GM21619 (cell line): ENCODE data around the gene MTAP.
A peak's percentile ranks its signal among the peaks of the same experiment; 100 is the strongest.

Experiments used
- ATAC-seq: cut with Tn5 transposase; IDR thresholded peaks from one replicate; pipeline ENCODE4 v1.9.1; 2021; ENCODE audit not compliant: unreplicated experiment

Gene MTAP

DNA sequence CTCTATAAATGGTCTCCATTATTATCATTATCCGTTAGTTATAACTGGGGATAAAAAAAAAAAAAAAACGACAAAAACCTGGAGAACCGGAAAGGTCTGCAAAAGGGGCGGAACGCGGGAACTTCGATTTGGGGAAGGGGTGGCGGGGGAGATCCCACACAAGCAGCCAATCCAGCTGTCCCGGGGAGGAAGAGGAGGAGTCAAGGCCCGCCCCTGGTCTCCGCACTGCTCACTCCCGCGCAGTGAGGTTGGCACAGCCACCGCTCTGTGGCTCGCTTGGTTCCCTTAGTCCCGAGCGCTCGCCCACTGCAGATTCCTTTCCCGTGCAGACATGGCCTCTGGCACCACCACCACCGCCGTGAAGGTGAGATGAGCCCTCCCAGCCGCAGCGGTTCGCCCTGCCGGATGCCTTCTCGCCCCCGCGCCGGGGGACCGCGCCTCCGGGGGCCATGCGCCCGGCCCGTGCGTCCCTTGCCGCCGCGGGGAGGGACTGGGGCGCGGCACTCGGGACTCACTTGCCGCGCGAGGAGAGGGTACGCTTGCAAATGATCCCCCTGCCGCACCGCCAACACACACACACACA, at the start of gene MTAP:
TSS of gene MTAP (plus strand) at position 219 of the 583 bp plus-strand sequence. CDS start at position 332, 113 bp downstream.
- ATAC-seq, result peak; percentile 89

DNA sequence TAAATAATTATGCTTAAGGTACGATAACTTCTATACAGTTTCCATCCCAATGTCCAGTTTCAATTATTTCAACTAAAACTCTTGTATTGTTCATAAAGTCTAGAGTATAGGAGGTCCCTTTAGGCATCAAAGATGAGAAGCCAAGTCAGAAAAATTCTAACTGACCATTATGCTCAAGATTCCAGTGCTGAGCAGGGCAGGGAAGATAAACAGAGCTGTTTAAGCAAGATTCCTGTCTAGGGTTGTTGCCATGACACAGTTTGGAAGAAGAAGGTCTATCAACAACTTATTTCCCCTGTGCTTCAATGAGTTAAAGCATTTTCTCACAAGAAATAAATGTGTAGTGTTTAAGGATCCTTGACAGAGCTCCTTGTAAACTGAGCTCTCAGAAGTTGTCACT, 48.9 kb upstream of the MTAP start:
- ATAC-seq, result no peak

DNA sequence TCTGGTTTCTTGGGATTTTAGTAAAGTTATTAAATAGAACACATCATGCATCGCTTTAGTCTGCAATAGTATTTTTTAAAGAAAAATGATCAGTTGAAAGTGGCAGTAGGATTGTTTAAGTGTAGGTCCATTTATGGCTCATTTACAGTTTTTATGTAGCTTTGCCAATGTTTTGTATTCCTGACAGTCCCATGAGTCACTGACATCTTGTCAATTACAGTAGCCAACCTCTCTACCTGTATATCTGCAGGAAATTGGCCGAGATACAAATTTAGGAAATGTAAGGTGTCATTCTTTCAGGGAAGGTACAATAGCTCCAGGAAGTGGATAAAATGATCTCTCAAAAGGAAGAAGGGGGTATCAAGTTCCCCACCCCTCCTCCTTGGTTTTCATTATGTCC, 47.7 kb upstream of the MTAP start:
- no peak for ATAC-seq

DNA sequence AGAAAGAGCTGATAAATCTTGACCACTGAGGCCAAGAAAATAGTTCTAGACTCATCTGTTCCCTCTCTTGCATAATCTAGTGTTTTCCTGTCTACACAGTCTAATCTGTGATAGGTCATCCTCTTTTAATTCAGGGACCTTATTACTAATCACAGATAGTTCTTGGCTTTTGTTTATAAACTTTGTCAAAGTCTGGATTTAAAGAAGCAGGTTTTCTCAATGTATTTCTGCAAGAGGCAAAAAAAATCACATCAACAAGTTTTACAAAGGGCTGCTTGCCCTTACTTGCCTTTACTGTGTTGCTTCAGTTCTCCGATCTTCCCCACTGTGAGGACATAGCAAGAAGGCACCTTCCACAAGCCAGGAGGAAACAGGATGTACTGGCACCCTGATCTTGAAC, 43.9 kb upstream of the MTAP start:
- no peak for ATAC-seq

DNA sequence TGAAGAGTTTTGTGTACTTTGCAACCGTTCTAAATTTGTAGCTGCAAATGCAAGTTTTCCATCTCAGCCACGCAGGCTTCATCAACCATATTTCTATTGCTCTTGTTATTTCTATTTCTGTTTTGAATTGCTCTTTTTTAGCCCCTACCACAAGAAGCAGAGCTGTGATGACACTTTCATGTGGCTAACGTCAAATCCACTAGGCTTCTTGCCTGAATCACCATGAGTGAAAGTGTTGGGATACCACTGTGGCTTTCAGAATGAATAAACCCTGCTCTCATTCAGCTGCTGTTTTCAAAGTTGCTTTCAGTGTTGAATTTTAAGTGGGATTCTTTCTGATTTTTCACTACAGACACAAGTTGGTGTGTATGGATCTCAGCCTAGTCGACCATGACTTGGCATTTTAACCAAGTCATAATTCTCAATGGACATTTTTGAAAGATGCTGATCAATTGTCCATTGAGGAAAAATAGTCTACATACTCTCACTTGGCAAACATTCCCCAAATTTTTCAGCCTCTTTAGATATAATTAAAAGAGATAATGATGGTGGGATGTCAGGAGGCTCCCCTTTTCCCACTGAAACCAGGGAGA, 41.0 kb upstream of the MTAP start:
- ATAC-seq, result peak; percentile 80

DNA sequence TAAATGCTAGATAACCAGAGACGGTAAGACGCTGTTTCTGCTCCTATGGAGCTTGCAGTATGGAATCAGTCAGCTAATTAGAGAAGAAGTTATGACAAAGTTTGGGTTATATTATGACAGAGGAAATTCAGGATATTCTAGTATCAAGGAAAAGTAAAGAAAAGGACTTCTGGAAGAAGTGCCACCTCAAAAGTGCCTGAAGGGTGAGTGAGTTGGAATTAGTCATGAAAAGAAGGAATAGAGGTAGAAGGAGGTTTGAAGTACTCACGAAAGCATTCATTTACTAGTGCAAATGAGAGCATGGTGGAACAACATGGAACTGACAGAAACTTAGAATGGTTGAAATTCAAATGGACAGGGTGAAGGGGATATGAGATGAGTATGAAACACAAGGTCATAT, 40.4 kb upstream of the MTAP start:
- ATAC-seq, result no peak

DNA sequence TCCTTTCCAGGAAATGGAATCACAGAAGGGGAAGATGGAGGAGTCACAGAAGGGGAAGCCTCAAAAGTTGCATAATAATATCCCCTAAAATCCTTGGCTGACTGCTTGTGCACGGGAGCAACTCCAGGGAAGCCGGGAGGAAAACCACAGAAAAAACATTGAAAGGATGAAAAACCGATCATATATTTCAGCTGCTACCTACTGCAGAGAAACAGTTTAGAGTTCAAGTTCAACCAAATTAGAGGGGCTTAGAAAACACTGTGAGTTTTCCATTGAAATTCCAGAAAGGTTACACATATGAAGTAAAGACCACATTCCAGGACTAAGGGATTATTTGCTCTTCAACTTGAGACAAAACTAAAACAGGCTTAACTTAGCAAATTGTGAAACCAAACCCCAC, 37.6 kb upstream of the MTAP start:
- no peak for ATAC-seq

DNA sequence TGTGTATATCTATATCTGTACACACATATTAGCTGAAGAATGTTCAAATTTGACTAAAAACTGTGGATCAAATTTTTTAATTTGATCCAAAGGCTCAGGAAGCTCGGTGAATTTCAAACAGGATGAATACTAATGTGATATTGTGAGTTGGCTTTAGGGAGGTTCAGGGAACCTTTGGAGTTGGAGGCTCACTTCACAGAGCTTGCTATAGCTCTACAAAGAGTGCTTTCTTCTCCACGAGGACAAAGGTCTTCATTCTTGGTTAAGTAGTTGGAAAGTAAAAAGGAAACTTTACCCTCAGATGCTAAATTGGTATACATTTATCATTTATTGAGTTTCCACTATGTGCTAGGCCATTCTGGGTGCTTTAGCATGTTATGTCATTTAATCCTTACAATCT, 36.3 kb upstream of the MTAP start:
- no peak for ATAC-seq

DNA sequence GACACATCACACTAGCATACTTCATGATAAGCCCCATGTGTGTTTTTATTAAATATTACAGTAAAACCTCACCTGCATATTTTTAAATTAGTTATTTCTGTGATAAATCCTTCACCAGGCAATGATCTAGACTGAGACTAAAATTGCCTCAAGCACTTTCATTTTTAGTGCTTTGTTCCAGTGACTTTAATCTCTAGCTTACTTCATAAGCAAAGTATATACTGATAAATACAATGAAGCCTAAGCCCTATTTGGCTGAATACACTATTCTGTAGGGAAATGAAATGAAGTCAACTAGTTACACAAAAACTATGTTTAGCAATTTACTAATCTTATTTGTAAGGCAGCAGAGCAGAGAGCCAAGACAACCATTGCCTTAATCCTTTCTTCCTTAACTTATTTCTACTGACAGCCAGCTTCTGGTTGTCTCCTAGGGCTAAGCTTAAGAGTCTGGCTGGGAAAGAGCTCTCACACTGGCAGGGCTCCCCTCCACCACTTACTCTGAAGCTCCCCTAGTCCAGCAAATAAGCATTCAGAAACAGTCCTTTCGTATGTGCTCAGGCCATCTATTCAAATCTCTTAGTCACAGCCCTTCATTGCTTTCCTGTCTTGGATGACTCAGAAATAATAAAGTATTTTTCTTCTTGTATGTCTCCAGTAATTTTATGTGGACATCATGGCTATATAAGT, 31.4 kb upstream of the MTAP start:
- no peak for ATAC-seq

DNA sequence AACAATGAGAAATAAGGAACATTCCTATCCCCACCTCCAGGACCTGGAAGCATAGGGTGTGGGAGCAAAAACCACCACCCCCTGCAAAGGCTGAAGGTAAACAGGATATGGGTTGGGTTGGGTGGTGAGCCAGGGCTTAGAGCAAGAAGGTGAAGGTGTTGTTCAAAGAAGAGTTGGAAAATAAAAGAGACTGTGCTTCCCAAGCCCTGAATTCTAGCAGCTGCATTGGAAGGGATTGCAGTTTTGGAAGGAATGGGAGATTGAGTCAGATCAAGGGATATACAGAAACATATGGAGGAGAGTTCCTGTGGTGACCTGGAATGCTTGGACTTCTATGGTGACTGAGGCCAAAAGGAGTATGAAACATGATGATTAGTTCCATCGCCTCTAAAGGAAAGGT, 24.7 kb upstream of the MTAP start:
- no peak for ATAC-seq

DNA sequence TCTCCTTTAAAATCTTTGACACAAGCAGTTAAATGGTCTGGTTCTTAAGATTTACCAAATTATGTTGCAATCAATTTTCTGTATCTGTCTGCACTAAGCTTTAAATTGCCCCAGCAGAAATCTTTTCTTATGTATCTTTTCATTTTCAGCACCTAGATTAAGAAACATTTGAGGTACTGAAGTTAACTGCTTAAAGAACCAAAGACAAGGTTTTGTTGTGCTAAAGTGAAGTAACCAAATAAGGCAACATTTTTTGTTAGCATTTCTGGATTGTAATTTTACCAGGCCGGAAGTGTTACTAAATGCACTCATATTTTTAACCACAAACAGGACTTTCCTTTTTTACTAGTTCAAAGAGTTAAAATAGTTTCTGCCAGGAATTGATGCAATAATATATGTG, 24.1 kb upstream of the MTAP start:
- ATAC-seq, result no peak

DNA sequence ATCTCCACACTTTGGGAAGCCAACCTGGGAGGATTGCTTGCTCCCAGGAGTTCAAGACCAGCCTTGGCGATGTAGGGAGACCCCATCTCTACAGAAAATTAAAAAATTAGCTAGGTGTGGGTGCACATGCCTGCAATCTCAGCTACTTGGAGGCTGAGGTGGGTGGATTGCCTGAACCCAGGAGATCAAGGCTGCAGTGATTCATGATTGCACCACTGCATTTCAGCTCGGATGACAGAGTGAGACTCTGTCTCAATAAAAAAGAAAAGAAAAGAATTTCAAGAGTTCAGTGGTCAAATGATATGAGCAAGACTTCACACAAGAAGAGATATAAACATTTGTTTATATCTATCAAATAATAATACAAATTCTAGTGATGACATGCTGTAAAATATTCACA, 23.0 kb upstream of the MTAP start:
- ATAC-seq, result no peak

DNA sequence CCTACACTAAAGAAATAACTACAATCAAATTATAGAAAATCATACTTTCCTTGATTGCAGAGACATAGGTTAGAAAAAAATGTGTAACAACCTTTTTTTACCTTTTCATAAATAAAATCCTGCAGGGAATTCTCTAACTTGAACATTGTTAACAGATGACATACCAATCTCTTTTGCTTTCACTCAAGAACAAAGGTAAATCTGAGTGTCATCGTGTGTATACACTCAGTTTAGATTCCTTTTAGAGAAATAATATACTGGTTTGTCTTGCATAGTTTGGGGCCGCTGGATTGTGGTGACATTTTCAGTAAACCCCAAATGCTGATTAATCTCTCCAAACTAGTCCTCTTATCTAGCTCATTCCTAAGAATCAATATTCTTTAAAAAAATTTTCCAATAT, 20.8 kb upstream of the MTAP start:
- ATAC-seq, result no peak

DNA sequence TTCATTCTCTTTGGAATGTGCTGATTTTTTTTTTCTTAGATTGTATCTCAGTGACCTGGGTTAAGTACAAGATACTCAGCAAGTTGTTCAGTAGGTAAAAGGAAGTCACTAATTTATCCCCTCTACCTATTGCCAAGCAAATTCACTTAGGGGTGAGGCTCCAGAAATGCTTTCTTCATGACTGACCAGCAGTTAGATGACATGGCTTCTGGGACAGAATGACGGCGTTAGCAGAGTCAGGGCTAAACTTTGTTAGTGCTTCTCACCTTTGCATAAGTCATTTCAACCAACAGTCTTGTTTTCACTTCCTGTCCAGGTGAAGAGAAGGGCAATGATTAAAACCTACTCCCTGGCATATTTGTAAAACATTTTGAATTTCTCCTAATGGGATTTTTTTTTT, 20.2 kb upstream of the MTAP start:
- peak; percentile 58 for ATAC-seq

DNA sequence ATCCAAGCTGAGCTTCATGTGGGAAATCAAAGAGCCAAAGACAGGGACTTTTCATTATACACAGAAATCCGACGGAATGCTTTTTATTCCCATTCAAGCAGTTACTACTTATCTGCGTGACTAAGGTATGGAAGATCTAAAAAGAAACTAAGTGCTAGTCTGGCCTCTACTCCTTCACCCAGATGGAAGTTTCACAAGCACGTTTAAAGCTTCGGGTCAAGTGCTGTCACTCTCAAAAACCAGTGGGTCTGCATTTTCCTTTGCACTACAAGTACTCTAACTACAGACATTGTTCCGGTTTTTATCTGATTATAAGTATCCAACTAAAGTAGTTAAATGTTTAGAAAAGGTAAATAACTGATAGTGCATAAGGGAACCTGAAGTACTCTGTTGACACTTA, 13.7 kb upstream of the MTAP start:
- no peak for ATAC-seq

DNA sequence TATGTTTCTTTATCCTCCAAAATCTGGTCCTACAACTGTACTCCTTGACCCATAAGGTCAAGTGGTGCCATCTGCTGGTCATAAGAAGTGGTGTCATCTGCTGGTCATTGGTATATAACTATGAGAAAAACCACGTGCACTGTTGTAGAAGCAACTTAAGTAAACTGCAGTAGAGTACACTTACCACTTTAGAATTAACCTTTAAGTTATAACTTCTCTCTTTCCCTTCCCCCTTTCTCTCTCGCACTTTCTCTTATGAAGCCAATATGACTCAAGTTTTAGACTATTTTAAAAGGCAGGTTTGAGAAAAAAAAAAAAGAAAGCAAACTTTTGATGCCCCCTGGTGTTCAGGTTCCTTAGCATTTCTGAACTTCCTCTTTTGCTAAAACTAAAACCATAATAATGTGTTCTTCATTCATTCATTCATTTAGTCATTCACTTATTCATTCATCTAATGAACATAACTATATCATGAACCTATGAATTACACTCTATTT, 12.8 kb upstream of the MTAP start:
- ATAC-seq, result peak; percentile 99

DNA sequence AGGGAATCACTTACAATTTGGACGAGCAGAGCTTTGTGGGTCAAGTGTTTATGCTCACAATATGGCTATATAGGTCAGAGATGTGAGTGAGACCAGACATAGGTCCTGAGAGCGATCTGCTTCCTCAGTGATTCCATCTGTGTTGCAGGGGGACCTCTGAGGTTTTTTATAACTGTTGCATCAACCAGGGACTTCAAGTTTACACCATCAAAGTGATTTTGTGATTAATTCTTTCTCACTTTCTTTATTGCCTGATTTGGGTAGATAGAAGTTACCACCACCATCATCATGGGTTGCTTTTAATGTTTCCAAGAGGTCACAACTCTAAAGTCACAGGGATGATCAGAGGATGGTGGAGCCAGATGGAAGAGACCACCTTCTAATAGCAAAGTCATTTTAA, 7.0 kb upstream of the MTAP start:
- no peak for ATAC-seq

DNA sequence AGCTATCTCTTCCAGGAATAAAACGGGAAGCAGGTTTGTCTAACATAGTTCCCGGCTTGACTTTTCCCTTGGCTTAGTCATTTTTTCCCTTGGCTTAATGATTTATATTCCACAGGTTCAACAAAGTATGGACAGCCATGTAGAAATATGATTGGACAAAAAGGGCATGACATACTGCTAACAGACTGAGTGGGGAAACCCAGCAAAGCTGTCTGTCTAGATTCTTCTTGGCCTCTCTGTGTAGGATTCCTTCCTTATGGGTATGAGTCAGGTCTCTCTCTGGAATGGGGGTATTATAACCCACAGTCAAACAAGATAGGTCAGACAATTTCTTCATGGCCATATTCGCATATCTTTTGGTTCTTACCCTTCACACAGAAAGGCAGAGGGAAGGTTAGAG, 5.7 kb upstream of the MTAP start:
- ATAC-seq, result no peak

DNA sequence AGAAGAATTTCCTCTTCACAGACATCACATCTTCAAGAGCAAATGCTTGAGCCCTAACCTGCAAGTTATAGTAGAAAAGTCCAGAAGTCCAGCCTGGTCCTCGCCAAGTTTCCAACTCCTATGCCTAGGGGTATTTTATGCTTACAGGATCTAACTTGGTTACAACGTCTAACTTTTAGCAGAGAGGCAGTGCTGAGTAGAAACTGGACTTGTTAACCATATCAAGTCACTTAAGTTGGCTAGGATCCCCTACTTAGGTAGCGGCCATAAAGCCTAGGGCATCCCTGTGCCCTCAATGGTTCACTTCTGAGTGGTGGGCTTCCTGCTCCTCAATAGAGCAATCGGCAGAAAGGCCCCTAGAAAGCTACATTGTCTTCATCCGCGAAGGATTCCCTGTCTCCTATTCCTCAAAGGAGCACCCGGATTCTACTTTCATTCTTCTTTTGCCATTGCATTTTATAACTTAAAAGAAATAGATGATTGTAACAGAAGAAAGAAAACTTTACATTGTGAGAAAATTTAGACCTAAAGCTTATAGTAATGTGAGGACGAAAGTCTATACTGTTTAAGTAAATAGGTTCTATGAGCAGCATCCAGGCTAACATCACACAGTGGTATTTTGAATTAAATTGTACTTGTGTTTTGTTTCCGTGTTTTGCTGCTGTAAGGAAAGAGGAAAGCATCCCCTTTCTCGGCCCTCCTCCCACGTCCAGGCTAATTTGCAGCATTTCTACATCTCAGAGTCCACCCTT, 1.3 kb upstream of the MTAP start:
- no peak for ATAC-seq

DNA sequence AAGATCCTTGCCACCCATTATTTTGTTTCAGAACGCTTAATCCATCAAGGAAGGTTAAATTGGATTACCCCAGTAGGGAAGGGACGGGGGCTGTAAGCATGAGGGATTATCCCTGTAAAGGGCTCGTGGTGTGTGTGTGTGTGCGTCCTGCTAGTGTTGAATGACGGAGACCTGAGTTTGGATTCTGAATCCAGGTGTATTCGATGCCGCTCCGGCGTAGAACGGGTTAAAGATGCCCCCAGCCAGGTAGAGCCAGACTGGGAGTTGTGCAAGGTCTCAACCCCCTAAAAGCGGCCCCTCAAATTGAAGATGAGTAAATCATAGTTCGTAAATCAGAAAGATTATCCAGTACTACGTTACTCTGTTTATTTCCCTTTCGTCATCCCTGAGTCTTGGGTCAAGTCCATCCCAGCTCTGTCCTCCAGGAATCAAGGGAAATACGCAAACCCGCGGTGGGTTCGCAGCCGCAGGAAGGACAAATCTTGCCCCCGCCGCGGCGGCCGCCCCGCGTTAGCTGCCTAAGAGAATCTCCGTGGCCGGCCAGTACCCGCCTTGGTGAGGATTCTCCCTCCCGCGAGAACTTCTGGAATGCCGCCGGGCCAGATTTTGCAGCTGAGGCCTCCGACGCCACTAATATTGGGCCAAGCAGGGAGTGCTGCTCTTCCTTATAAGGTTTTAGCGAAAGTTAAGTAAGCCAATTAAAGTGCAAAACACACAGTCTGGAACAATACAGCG, 586 bp upstream of the MTAP start:
- ATAC-seq, result peak; percentile 7

DNA sequence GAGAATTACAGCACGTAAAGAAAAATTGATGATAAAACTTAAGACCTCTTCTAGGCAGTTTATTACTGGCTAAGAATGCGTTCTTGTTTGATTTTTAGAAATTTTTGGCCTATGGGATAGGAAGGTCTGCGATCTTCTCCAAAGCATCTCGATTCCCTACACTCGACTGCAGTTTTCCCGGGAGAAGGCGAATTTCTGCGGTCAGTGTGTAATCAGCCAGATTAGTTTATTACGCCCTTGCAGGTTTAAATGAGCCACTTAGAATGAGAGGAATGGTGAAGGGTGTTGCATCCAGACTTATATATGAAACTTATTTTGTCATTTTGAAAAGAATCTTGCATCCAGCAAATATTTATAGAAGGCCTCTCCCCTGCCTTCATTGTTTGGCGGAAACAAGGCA, 1.2 kb downstream of the MTAP start:
- no peak for ATAC-seq
